Activated CD4-positive, CD25-positive, alpha-beta regulatory T cell (primary cell): Measurements from ENCODE around the gene ANAPC2.

Source experiments
- DNase-seq, 4 experiments: peaks; one replicate each; lab custom pipeline; 2025; lab: John Stamatoyannopoulos, UW

Gene ANAPC2

GRCh38 chr9:137188490-137189296 lies at the start of gene ANAPC2, which contains the start of gene SSNA1:
Gene ANAPC2 (minus strand): TSS chr9:137188560. CDS start chr9:137188532, 28 bp downstream.
Gene SSNA1 (plus strand): TSS chr9:137188676. CDS start chr9:137188727, 51 bp downstream.
- peak; percentile 83 to 90 (median 88) for DNase-seq

- no peak for DNase-seq
Measured at GRCh38 chr9:137236936-137237421, 48.6 kb upstream of the ANAPC2 start.

- DNase-seq: peak; percentile 83 to 88 (median 86)
Measured at GRCh38 chr9:137236238-137236935, 48.0 kb upstream of the ANAPC2 start.

- no peak for DNase-seq
Measured at GRCh38 chr9:137235424-137236237, 47.3 kb upstream of the ANAPC2 start.

GRCh38 chr9:137234758-137235423 lies 46.5 kb upstream of the ANAPC2 start:
- no peak for DNase-seq

GRCh38 chr9:137234055-137234697 lies 45.8 kb upstream of the ANAPC2 start:
- DNase-seq: no peak

- DNase-seq: no peak
Measured at GRCh38 chr9:137233143-137233980, 45.0 kb upstream of the ANAPC2 start.

GRCh38 chr9:137232510-137232909 lies 44.1 kb upstream of the ANAPC2 start:
- no peak for DNase-seq

GRCh38 chr9:137232101-137232500 lies 43.7 kb upstream of the ANAPC2 start:
- no peak for DNase-seq

GRCh38 chr9:137231372-137232039 lies 43.1 kb upstream of the ANAPC2 start:
- DNase-seq: no peak

- no peak for DNase-seq
Measured at GRCh38 chr9:137230705-137231371, 42.5 kb upstream of the ANAPC2 start, which contains the start of gene SLC34A3. Gene SLC34A3 (plus strand): TSS chr9:137230901. CDS start chr9:137231703, 802 bp downstream.

GRCh38 chr9:137229903-137230704 lies 41.7 kb upstream of the ANAPC2 start:
- DNase-seq: no peak

GRCh38 chr9:137228968-137229896 lies 40.9 kb upstream of the ANAPC2 start:
- DNase-seq: no peak

GRCh38 chr9:137228506-137228967 lies 40.2 kb upstream of the ANAPC2 start:
- DNase-seq: no peak

- no peak for DNase-seq
Measured at GRCh38 chr9:137227853-137228505, 39.6 kb upstream of the ANAPC2 start.
